Right kidney (tissue), 1 donor: ENCODE measurements around the gene ESR2.
"Not testable (repeated sequence)": the region's sequence is repeated elsewhere in the genome, so short reads cannot be mapped to it uniquely, and the experiment has no call there.

Source experiments
- DNase-seq: peaks from one replicate; pipeline ENCODE4 v3.0.0-alpha.2; 2016

Gene ESR2

DNA sequence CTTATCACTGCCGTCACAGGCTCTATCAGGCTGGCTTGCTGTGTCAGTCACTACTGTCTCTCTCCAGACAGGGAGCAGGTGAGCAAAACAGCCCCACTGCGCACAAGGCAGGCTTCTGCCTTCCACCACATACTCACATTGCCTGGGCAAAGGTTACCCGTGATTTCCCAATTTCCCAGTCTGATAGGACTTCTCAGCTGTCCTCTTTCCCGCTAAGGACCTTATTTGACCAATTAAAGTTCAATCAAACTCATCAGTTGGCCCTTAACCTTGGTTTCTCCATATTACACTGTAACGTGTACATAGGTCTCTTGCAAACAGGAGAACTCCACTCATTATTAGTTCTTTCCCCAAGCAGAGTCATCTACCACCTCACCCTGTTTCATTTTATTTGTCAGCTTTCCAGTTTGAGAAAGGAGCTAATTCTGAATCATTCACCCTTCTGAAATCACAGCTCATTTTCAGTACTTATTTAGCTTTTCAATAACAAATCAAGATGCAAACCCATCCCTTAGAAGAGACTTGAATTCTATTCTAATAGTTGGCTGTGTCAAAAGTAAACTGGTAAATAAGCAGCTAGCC, 170.8 kb downstream of the ESR2 start:
- no peak for DNase-seq

DNA sequence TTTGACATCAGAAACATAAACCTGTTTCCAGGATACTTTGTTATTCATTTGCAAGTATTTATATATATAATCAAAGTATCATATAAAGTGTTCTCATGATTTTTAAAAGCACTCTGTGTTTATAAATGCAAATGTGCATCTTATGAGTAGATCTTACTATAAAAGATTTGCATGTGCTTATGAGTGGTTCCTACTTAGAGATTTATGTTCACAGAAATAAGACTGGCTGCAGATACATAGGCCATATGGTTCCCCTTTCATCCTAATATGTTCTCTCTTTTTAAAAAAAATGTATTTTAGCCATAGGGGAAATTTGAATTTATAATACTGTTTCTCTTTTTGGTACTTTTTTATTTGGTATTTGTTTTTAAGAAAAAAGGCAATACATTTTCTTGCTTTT, 174.2 kb downstream of the ESR2 start:
- no peak for DNase-seq

DNA sequence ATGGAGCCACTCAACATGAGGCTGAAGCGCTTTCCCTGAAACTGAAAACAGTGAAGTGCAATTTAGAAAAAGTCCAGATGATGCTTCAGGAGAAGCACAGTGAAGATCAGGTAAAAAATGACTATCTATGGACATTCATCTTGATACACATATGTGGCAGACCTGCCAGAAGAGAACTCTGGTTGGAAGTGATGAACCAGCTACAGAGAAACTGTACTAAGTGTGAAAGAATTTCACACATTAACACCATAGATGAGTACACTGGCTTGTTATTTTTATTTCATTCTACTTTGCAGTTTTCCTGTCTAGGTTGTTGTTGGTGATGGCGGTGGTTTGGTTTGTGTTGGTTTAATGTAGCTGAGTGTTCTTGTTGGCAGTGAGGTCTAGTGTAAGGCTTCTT, 174.7 kb downstream of the ESR2 start:
- no peak for DNase-seq

DNA sequence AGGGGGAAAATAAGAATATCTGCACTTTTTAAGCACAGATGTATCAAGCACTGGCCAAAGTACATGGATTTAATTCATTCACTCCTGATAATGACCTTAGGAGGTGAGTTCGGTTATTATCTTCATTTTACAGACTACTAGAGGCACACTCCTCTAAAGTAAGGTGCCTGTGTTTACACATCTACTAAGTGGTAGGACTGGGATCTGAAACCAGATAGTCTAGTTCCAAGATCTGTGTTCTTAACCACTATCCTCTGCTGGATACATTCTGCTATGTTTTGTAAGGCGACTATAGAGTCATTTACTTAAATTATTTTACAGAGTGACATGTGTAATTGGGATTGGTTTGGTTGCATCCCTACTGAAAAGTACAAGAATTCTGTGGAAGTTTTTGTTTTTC, 175.3 kb downstream of the ESR2 start:
- no peak for DNase-seq

DNA sequence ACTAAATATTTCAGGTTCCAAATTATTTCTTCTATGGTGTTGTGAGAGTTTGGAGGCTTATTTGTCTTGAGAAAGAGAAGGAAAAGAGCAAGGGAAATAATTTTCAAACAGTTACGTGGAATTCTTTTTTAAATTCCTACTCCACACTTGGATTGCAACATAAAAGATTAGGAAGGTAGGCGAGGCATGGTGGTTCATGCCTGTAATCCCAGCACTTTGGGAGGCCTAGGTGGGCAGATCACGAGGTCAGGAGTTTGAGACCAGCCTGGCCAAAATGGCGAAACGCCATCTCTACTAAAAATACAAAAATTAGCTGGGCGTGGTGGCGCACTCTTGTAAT, 175.8 kb downstream of the ESR2 start:
- not testable (repeated sequence) for DNase-seq

DNA sequence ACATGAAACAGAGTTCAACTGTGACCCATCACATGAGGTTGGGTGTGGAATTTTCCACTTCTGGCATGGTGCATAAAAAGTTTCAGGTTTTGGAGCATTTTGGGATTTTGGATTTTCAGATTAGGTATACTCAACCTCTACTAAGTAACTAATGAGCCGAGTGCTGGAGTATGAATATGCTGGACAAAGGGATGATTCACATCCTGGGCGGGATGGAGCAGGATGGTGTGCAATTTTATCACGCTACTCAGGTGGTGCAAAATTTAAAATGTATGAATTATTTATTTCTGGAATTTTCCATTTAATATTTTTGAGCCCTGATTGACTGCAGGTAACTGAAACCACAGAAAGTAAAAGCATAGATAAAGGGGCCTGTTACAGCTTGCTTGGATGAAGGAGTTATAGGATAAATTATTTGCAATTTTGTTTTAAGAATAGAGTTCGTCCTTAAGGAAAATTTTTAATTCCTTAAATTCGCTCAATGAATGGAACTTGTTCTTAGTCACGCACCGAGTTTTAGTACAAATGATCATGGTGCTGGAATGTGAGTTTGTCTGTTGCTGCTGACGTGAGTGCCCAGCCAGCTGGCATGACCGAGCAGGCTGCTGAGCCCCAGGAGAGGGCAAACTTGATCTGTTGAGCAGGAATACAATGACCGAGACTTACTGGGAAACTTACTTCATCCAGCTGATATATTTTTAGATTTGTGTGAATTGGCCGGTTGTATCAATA, 176.3 kb downstream of the ESR2 start:
- DNase-seq: no peak

DNA sequence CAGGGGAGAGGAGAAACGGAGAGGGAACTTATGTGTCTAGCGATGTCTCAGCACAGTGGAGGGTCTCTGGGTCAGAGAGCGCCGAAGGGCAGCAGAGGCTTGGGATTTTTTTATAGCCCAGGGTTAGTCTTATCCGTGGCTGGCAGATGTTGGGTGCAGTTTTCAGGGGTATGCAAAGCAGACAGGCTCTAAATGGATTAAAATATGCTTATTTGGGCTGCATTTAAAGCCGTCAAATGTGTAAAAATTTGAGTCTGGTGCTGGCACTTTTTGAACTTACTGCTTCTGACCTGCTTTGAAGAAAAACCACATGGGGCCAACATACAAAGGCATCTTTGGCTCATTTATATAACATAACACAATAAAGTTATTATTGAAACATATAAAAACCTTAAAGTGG, 178.8 kb downstream of the ESR2 start:
- no peak for DNase-seq

DNA sequence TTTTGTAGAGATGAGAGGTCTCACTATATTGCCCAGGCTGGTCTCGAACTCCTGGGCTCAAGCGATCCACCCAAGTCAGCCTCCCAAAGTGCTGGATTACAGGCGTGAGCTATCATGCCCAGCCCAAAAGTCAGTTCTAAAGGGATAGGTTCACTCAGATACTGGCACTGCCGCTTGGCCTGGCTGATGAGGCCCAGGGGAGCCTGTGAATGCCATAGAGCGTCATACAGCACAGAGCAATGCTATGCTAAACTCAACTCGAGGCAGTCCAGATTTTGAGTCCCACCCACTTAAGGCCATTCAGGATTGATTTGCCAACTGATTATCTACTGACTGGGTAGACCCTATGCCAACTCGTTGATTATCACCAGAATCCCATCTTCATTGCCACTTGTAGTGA, 179.4 kb downstream of the ESR2 start:
- no peak for DNase-seq

DNA sequence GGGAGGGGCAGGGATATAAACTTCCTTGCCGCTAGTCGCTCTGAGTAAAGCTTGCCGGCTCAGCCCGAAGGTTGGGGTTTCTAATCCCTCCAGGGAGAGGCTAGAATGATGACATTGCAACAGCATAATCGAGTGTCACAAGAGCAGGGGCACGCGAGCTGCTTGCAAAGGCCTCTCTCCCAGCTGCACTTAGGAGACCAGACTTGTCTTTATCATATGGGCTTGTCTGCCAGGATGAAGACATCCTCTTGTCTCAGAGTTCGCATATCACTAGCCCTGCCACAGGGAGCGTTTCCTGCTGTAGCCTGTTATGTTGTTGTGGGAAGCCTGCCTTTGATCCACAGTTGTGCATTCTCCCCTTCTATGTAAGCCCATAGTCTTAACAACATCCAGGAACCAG, 180.0 kb downstream of the ESR2 start:
- no peak for DNase-seq

DNA sequence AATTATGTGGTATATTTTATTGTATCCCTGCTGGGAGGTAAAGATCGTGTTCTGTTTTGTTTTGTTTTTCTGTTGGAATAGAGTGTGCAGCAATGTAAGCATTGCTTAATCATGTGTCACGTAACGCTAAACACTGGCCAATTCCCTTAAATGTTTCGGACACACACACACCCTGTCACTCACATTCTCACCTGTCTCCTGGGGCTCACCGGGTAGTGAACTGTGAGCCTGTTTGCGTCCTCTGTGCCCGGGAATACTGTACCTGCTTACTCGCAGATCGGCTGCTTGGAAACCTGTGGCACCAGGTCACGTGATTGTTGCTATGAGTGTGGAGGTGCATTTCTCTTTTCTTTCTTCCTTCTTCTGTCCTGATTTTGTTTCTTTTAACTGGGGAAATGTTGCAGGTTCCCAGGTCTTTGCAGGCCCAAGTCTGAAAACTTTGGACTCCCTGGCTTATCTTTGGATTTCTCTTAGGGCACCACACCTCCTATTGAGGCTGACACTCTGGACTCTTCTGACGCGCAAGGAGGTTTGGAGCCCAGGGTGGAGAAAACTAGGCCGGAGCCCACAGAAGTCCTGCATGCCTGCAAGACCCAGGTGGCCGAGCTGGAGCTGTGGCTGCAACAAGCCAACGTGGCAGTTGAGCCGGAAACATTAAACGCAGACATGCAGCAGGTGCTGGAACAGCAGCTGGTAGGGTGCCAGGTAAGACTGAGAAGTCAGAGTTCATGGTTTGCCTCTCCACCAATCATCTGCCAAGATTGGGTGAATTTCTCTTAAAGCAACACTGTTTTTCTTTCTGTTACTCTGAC, 181.1 kb downstream of the ESR2 start:
- DNase-seq: no peak

DNA sequence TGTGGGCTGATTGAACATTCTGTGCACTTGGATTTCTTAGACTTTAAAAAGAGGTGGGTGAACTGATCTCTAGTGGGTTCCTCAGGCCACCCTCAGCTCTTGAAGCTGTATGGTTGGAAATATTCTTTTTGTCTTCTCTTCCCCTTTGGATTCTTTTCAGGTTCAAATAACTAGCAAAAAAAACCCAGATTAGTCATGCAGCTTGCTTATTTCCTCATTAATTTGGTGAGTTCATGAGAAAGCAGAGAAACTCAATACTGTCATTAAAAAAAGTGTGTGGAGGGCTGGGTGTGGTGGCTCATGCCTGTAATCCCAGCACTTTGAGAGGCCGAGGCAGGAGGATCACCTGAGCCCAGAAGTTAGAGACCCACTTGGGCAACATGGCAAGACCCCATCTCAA, 183.4 kb downstream of the ESR2 start:
- no peak for DNase-seq

DNA sequence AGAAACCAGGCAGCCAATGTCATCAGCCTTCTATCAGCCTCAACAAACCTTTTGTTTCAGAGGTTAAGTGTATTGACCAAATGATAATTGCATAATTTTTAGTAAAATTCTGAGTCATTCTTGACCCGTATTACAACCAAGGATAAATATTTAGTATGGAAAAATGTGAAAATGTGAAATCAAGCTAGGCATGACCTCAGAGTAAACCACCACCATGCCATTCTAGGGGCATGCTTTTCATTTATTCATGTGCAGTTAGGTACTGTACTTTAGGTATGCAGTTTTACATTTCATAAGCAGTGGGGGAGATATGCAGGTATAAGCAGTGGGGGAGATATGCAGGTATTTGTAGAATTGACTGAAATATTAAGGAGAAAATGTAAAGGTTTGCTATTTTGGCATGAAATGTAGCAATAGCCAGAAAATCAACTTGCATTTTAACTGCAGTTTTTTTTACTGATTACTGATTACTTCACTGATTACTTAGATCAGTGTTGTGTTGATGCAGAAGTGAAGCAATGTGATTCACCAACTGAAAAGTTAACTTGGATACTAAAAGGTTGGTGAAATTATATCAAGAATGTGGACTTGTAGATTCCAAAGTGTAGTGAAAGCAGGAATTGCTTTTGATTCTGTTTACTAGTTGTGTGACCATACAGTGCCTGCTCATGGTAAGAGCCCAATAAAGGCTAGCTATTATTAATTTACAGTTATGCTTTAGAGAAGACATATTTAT, 184.2 kb downstream of the ESR2 start:
- no peak for DNase-seq

DNA sequence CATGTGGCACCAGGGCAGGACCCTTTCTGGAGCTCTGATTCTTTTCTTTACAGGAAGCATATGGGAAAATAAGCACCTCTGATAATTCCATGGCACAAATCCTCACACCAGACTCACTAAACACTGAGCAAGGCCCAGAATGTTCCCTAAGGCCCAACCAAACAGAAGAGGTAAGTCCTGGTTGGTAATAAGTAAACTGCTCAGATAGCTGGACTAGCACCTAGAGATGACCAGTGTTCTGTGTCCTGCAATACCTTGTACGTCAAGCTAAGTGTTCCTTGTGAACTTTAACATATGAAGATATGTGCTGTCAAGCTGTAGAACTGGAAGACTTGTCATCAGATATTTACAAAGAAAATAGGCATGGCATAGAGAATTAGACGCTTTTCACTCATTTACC, 186.7 kb downstream of the ESR2 start:
- DNase-seq: no peak

DNA sequence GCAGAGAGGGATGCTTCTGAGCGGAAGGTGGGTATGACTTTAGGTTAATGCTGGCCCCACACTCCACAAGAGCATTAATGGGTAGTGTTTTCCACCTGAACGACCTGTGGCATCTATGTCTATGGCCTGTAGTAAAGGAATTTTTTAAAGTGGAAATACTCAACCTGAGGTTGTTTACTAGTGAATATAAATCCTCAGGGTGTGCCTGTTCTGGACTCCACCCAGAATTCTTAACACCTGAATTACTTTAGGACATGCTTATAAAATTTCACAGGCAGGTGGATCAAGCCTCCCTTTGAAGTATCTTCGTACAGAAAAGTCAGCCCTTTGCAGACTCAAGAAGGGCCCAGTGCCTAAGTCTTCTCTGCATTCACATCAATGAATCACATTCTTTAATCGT, 196.1 kb downstream of the ESR2 start:
- no peak for DNase-seq

DNA sequence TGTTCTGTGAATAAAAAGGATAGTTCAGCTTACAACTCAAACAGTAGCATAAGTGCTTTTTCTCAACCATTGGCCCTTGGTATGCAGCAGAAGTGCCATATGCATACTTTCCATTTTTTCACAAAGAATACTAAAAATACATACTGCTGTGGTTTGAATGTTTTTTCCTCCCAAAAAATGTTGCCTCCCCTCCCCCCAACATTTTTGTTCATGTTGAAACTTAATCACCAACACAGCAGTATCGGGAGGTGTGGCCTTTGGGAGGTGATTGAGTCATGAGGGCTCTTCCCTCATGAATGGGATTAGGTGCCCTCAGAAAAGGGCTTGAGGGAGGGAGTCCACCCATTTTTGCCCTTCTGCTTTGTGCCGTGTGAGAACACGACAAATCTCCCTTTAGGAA, 198.6 kb downstream of the ESR2 start:
- DNase-seq: no peak

DNA sequence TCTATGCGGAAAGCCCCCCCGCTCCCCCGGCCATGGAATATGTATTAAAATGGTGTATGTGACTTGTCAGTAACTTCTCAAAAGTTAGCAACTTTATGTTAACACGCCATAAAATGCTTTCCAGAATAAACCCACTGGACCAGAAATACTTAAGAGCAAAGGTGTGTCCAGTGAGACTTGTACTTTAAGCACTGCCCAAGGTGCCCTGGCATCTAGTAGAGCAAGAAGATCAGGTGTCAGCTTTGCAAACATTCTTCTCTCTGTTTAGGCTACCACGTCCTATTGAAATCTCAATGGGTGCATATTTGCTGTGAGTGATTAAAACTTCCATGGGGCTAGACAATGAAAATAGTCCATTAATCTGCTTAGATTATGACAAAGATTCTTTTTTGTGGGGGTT, 201.2 kb downstream of the ESR2 start:
- no peak for DNase-seq

DNA sequence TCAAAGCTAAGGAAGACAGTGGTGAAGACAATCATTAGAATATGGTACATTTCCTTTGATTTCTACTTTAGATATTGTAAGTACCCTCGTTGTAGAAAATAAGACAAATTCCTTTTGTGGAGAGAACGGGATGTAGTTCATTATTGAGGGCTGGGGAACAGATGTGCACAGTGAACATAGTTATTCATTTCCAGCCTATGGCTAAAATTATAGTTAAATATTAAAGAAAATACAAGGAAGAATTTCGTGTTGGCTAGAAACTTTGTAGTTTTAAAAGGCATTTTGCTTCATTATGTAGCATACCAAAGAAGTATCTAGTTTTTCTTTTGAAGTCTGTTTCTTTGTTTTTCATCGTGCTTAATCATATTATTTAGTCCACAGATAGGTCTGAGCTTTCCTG, 201.8 kb downstream of the ESR2 start:
- no peak for DNase-seq

DNA sequence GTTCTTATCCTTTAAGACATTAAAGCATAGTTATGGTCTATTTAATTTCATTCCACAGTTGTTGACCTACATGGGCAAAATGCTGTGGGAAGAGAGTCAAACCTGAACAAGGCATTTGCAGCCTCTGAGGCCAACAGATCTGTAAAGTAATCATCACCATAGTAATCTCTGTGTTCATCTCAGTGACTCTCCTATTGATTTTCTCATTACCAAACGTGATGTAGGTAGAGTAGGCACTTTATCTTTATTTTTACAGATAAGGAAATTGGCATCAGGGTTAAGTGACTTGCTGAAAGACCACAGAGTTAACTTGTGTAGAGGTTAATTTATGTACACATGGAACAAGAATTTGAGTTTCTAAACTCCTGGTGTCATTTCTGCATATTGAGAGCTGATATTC, 203.0 kb downstream of the ESR2 start:
- DNase-seq: no peak

DNA sequence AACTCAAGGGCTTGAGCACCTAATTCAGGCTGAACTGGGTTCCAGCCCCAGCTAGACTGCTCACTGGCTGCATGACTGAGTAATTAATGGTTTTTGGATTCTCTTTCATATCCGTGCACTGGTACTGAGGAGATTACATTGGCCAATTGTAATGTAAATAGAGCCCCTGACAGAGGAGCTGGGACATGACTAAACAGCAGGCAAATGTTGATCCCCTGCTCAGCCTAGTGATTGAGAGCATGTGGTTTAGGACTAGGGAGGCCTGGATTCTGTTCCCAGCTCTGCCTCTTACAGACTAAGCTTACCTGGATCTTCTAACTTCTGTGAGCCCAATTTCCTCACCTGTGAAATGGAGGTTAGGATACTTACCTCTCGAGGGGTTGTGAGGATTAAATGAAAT, 204.3 kb downstream of the ESR2 start:
- no peak for DNase-seq

DNA sequence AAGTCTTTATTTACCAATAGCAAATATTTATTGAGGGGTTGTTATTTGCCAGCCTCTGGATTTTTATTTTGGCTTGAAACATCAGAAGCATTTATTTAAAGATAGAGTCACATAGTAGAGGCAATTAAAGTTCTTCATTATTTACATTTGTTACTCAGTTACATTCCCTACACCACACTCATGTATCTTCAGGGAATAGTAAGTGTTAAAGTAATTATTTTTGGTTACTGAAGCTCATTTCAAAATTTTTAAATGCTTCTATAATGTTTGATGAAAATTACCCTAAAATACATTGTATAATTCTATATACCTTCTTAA, 205.6 kb downstream of the ESR2 start:
- DNase-seq: no peak

DNA sequence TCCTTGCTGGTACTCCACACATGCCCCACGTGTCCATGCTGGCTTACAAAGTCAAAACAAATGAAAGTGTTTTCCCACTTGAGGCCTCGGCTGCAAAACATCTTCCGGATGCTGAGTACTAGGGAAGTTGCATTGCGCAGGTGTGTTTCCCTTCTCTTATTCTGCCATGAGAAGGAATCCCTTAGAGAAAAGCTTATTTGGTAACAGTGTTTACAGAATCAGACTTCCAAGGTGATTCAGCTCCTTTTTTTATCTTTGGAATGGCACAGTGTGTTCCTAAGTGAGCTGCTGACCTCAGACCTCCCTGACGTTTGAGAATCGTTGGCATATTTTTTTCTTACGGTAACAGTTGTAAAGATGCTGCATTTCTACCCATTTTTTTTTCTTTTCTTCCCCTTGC, 211.3 kb downstream of the ESR2 start:
- DNase-seq: no peak

DNA sequence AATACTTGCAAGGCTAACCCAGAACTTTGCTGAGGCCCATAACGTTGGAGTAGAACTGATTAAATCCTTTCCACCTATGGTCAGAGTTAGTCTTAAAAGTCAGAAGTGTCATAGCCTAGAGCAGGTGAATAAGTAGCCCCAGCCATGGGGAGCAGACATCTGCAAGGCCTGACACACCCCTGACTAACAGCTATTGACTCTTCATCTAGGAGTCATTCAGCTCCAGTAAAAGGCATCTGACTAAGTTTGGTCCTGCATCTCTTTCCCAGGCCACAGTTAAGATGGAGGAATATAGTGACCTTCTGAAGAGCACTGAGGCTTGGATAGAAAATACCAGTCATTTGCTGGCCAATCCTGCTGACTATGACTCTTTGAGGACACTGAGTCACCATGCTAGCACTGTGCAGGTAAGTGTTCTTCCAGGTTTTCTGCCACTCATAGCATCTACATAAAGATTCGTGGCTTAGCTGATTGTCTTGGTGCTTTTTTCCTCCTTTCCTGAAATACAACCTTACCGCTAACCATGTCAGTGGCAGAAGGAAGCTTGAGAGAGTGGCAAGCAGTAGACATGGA, 212.9 kb downstream of the ESR2 start:
- DNase-seq: no peak

DNA sequence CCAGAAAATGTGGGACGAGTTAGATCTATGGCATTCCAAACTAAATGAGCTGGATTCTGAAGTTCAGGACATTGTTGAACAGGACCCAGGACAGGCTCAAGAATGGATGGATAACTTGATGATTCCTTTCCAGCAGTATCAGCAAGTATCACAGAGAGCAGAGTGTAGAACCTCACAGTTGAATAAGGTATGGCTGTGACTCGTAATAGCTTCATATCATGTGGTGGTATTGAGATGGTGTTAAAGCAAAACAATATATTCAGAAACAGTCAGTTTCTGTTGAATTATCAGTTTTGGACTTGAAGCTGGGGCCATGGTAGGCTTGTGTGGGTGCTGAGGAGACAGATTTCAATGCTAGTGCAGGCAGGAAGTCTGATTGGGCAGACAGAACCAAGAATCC, 213.7 kb downstream of the ESR2 start:
- DNase-seq: no peak
